HL-60/S4 (cell line): Measurements from ENCODE around the gene PRDM11.

Source experiments
- in situ Hi-C: fragments of 300-500 bp; cut with MboI; formaldehyde crosslinking; loops from 2 replicates; pipeline ENCODE4 v1.14.3; 2022; ENCODE audit warnings: low sequenced_read_pairs

The PRDM11 gene

DNA sequence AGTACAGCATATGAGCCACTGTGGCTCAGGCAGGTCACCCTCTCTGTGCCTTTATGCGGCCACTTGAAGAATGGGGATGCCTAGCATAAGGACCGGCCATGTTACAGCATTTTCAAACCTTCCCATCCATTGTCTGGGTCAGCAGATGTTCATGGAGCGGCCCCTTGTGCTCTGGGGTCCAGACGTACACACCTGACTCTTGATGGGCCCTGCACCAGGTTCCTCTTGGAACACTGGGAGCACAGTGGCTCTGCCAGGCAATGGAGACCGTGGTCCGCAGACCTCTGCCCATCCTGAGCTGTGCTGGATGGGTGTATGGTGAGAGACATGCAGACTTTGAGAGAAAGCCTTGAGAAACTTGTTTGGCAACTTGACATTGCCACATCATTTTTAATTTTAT is 9.8 kb downstream of the PRDM11 start:
- in situ Hi-C loops: no loop called here

GRCh38 chr11:45156741-45157140 is 10.3 kb downstream of the PRDM11 start:
- in situ Hi-C loops: no loop called here

- in situ Hi-C loops: no loop called here
Measured at GRCh38 chr11:45157247-45158209, 11.1 kb downstream of the PRDM11 start.

- in situ Hi-C loops: no loop called here
Measured at GRCh38 chr11:45158210-45158731, 11.8 kb downstream of the PRDM11 start.

DNA sequence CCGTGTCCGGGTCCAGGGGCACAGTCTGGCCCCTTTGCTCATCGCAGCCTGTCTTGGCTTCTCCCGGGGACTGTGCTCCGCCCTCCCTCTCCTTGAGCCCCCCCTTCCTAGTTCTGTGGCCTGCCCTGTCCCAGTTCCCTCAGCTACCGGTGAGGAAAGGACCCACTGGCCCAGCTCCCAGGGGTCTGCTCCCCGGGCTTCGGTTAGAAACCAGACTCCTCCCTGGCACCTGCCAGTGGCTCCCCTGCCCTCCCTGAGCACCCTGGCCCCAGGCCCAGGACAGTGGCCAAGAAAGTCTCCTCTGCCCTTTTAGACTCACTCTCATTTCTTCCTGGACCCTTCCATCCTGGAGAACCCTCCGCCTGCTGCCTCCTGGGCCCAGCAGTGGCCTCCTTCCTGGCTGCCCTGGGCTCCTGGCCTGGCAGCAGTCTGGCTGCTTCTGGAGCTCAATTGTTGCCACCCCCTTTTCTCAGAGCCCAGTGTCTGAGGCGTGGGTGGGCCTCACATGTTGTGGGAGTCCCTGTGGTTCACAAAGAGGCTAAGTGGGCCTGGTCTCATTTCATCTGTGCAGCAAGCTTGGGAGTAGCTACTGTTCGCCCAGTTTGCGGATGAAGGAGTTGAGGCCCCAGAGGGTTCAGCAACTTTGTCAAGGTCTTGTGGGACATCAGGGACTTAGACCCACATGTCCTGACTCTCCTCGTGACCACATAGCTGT is 12.6 kb downstream of the PRDM11 start:
- in situ Hi-C loops: no loop called here

- in situ Hi-C loops: no loop called here
Measured at GRCh38 chr11:45159781-45160365, 13.4 kb downstream of the PRDM11 start.

GRCh38 chr11:45161252-45162063 is 15.0 kb downstream of the PRDM11 start:
- in situ Hi-C loops: no loop called here

GRCh38 chr11:45162064-45162375 is 15.6 kb downstream of the PRDM11 start:
- in situ Hi-C loops: no loop called here

DNA sequence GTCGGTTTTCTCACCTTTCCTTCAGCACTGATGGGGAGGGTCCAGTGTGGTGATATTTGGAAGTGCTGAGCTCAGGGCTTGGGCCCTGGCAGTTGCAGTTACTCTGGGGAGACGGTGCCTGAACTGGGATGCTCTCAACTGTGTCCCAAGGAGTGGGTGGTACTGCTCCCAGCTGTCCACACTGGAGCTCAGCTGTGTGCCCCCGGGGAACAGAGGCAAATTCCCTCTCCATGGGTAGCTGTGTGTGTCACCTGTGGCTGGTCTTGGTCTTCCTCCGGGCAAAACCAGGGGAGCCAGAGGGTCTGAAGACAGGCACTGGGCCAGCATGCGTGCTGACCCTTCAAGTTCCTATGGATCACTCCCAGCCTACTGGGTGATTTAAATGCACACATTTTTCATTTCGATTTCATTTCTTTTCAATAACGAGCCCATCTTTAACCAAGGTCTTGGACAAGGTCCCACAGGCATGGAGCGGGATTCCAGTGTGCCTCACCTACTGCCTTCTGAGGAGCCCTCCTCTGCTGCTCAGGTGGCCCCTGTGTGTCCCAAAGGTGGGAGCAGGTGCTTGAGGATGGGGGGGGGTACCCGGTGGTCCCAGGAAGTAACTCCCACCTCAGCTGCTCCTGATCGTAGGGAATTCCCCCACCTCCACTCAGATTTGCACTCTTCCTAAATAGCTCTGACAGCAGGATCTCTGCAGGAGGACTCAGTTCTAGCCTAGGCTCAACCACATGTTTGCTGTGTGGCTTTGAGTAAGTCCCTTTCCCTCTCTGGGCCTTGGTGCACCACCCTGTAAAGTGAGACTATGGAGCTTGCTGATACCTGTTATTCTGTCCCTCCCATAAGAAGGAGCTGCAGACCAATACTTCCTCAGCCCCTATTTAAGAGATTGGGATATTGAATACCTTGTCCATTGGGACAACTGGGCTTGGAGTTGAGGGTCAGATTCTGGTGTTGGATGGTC is 16.8 kb downstream of the PRDM11 start:
- in situ Hi-C loops: no loop called here

DNA sequence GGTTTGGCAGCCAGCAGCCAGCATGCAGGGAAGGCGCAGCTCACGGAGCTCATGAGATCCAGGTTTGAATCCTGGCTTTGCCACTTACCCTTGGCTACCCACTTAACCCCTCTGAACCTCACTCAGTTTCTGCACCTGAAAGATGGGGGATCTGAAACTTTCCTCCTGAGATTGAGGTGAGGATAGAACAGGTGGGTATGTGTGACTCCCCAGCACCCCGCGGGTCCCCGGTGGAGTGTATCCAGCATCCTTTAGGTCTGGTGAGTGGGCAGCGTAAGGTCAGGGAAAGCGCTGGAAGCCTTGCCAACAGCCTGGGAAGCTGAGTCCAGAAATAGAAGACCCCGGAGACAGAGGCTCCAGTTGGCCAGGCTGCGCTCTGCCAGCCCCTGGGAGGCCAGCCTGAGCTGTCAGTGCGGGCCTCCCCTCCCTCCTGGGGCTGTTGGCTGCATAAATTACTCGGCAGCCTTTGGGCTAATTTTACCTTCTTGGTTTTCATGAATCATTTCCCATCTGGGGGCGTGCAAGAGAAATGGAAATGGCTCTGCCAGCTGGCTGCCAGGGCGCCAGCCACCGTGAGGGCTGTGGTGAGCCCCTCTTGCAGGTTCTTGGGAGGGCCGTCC is 17.6 kb downstream of the PRDM11 start:
- in situ Hi-C loops: no loop called here

- in situ Hi-C loops: no loop called here
Measured at GRCh38 chr11:45165386-45165785, 18.9 kb downstream of the PRDM11 start.

- in situ Hi-C loops: no loop called here
Measured at GRCh38 chr11:45165806-45166603, 19.6 kb downstream of the PRDM11 start.

- in situ Hi-C loops: no loop called here
Measured at GRCh38 chr11:45166604-45166897, 20.1 kb downstream of the PRDM11 start.

DNA sequence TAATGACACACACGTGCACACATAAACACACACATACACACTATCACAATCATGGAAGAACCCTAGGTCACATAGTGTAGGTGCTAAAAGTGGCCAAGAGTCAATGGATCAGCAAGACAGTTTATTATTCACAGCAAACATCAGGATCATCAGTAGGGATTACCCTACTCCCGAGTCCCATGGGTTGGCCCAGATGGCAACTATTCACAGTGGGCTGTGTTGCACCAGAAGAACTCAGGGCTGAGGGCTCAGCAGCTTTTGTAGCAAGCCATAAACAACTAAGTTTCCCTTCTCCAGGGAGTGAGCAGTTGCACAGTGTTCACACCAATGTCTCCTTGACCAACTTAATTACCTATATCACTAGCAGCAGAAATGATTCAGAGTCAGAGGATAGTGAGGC is 20.8 kb downstream of the PRDM11 start:
- in situ Hi-C loops: no loop called here

- in situ Hi-C loops: no loop called here
Measured at GRCh38 chr11:45168366-45169130, 22.1 kb downstream of the PRDM11 start.

DNA sequence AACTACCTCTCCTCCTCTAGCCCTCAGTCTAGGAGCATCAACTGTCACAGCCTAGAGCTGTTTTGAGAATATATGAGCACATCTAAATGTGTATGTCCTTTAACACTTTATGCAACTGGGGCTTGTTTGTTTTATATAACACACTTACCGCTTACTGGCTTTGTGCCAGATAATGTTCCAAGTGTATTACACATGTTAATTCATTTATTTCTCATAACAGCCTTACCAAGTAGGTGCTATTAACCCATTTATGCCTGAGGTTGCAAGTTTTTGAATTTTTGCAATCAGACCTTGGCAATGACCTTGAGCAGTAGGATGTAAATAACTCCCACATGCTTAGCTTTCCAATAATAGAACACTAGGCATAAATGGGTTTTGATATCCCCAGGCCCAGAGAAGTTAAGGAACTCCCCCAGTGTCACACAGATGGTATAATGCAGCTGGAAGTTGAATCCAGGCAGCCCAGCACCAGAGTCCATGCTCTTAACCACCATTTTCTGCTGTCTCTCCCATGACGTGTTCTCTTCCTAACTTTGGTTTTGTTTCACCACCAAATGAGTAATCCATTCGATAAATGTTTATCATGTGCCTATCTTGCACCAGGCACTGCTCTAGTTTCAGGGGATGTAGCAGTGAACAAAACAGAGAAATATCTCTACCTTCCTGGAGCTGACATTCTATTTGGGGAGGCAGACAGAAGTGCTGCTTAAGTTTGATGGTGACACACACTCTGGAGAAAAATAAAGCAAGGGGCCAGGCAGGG is 23.1 kb downstream of the PRDM11 start:
- in situ Hi-C loops: no loop called here

GRCh38 chr11:45170484-45170883 is 24.0 kb downstream of the PRDM11 start:
- in situ Hi-C loops: no loop called here
